HEK293T (cell line): ENCODE data around the gene NOC2L.

Experiments used
- ARNT ChIP-seq: fragments of 450-650 bp; IDR thresholded peaks from 2 replicates; pipeline ENCODE4 v1.6.1; 2017; ENCODE audit warnings: mild to moderate bottlenecking
- BHLHE40 ChIP-seq: fragments of 450-650 bp; IDR thresholded peaks from 2 replicates; pipeline ENCODE4 v1.6.1; 2016; ENCODE audit warnings: mild to moderate bottlenecking, moderate library complexity, borderline replicate concordance
- ELF4 ChIP-seq: fragments of 450-650 bp; IDR thresholded peaks from 2 replicates; pipeline ENCODE4 v1.6.1; 2017; ENCODE audit warnings: antibody characterized with exemption
- FOXA1 ChIP-seq: fragments of 450-650 bp; IDR thresholded peaks from 2 replicates; pipeline ENCODE4 v1.6.1; 2016; ENCODE audit warnings: mild to moderate bottlenecking
- FOXM1 ChIP-seq: fragments of 450-650 bp; IDR thresholded peaks from 2 replicates; pipeline ENCODE4 v1.6.1; 2017; ENCODE audit warnings: mild to moderate bottlenecking, borderline replicate concordance
- L3MBTL2 ChIP-seq: fragments of 450-650 bp; conservative IDR thresholded peaks from 2 replicates; pipeline ENCODE4 v1.6.1; 2016; ENCODE audit warnings: mild to moderate bottlenecking
- SP1 ChIP-seq: fragments of 450-650 bp; IDR thresholded peaks from 2 replicates; pipeline ENCODE4 v1.6.1; 2017
- SUZ12 ChIP-seq: fragments of 450-650 bp; IDR thresholded peaks from 2 replicates; pipeline ENCODE4 v1.6.1; 2016; ENCODE audit warnings: mild to moderate bottlenecking
- TARDBP ChIP-seq: fragments of 450-650 bp; IDR thresholded peaks from 2 replicates; pipeline ENCODE4 v1.6.1; 2016
- ZNF384 ChIP-seq: fragments of 450-650 bp; IDR thresholded peaks from 2 replicates; pipeline ENCODE4 v1.6.1; 2016

DNA sequence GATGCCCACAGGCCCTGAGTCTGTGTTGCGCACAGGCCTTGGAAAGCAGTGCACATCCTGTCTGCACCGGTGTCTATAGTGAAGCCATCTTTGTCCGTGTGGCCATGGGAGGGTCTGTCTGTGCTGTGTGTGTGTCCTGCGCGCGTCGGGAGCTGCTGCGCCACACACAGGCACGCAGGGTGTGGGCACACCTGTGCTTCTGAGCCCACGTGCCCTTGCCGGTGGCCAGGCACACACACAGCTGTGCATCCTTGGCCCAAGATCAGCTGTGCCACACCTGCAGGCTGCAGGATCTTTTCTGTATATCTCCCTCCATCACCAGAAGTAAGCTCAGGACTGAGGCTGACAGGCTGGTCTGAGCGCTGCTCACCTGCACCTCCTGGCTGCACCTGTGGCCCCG is 38.5 kb downstream of the NOC2L start:
- TF ChIP-seq ARNT (no peak), SP1 (no peak), FOXA1 (no peak), TARDBP (no peak), SUZ12 (no peak), BHLHE40 (no peak), FOXM1 (no peak), ELF4 (no peak), ZNF384 (no peak), L3MBTL2 (no peak)
